Tibial artery (tissue), 4 donors: ENCODE measurements around the gene ELOB.

Source experiments
- DNase-seq, 2 donors: peaks; one replicate each; pipeline ENCODE4 v3.0.0-alpha.2; 2019
- H3K27ac ChIP-seq, 2 donors: fragments of 200-600 bp; sonication (generic) in 1 of 2; 1 replicate in 1 of 2; 2 replicates in 1 of 2; pipeline ENCODE4 v1.5.1; 2018 to 2019; ENCODE audit warnings: mild to moderate bottlenecking in 1 of 2
- H3K27me3 ChIP-seq, 2 donors: fragments of 200-600 bp; sonication (generic) in 1 of 2; one replicate each; pipeline versions ENCODE4 v1.5.1 to v1.6.0; 2016 to 2019
- H3K36me3 ChIP-seq, 3 donors: fragments of 200-600 bp; sonication (generic) in 2 of 3; one replicate each; pipeline ENCODE4 v1.5.1; 2016 to 2019; ENCODE audit warnings: mild to moderate bottlenecking in 2 of 3
- H3K4me1 ChIP-seq, 4 donors: fragments of 200-600 bp; sonication (generic) in 2 of 4; 1 replicate in 3 of 4; 2 replicates in 1 of 4; pipeline ENCODE4 v1.5.1; 2016 to 2019
- H3K4me3 ChIP-seq, 2 donors: fragments of 200-600 bp; sonication (generic) in 1 of 2; 1 replicate in 1 of 2; 2 replicates in 1 of 2; pipeline ENCODE4 v1.5.1; 2018 to 2019; ENCODE audit warnings: mild to moderate bottlenecking in 2 of 2
- H3K9me3 ChIP-seq, 3 donors: fragments of 200-600 bp; sonication (generic) in 1 of 3; one replicate each; pipeline ENCODE4 v1.5.1; 2016 to 2019
- CTCF ChIP-seq, 2 experiments: fragments of 200-600 bp in 1 of 2; fragments of 450-650 bp in 1 of 2; IDR thresholded peaks; one replicate each; pipeline ENCODE4 v1.5.1; 2017 to 2019; ENCODE audit warnings: antibody characterized with exemption in 2 of 2, mild to moderate bottlenecking in 1 of 2, moderate library complexity in 1 of 2
- intact Hi-C: fragments of 100-400 bp; cut with DNase I; formaldehyde crosslinking; loops from one replicate; pipeline ENCODE4 v1.15.0; 2023; ENCODE audit warnings: low total_unique reads

The ELOB gene

DNA sequence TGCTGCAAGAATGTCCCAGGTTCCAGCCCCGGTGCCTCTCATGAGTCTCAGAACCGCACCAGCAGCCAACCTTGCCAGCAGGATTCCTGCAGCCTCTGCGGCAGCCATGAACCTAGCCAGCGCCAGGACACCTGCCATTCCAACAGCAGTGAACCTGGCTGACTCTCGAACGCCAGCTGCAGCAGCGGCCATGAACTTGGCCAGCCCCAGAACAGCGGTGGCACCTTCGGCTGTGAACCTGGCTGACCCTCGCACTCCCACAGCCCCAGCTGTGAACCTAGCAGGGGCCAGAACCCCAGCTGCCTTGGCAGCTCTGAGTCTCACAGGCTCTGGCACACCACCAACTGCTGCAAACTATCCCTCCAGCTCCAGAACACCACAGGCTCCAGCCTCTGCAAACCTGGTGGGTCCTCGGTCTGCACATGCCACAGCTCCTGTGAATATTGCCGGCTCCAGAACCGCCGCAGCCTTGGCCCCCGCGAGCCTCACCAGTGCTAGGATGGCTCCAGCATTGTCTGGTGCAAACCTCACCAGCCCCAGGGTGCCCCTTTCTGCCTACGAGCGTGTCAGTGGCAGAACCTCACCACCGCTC, 9.8 kb downstream of the ELOB start:
- no peak overlapping the region for H3K27ac ChIP-seq
- no peaks in the 10 kb centered on the region for H3K9me3 ChIP-seq
- intact Hi-C loops, result no loop called here
- no peak overlapping the region for H3K4me3 ChIP-seq
- H3K36me3 ChIP-seq, result peaks cover 94 to 100% (median 100%) of the 10 kb centered on the region in 3 donors
- H3K4me1 ChIP-seq, result peaks cover 0 to 18% (median 2%) of the 10 kb centered on the region in 4 donors
- DNase-seq, result no peak
- TF ChIP-seq CTCF (IDR thresholded peaks at IDR 0.05), result no peak
- no peaks in the 10 kb centered on the region for H3K27me3 ChIP-seq

DNA sequence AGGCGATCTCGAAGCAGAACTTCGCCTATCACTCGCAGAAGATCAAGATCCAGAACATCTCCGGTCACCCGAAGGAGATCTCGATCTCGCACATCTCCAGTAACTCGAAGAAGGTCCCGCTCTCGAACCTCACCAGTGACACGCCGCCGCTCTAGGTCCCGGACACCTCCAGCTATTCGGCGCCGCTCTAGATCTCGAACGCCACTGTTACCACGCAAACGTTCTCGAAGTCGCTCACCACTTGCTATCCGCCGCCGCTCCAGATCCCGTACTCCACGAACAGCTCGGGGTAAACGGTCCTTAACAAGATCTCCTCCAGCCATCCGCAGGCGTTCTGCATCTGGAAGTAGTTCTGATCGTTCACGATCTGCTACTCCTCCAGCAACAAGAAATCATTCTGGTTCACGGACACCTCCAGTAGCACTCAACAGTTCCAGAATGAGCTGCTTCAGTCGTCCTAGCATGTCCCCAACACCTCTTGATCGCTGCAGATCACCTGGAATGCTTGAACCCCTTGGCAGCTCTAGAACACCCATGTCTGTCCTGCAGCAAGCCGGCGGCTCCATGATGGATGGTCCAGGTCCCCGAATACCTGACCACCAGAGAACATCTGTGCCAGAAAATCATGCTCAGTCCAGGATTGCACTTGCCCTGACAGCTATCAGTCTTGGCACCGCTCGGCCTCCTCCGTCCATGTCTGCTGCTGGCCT, 10.5 kb downstream of the ELOB start:
- Histone ChIP-seq H3K36me3 (peaks cover 100% of the 10 kb centered on the region in 3 donors), H3K27me3 (no peaks in the 10 kb centered on the region), H3K4me1 (peaks cover 0 to 18% (median 2%) of the 10 kb centered on the region in 4 donors), H3K9me3 (no peaks in the 10 kb centered on the region), H3K4me3 (no peak overlapping the region), H3K27ac (no peak overlapping the region)
- intact Hi-C loops, result no loop called here
- DNase-seq, result no peak
- TF ChIP-seq CTCF (IDR thresholded peaks at IDR 0.05), result no peak

DNA sequence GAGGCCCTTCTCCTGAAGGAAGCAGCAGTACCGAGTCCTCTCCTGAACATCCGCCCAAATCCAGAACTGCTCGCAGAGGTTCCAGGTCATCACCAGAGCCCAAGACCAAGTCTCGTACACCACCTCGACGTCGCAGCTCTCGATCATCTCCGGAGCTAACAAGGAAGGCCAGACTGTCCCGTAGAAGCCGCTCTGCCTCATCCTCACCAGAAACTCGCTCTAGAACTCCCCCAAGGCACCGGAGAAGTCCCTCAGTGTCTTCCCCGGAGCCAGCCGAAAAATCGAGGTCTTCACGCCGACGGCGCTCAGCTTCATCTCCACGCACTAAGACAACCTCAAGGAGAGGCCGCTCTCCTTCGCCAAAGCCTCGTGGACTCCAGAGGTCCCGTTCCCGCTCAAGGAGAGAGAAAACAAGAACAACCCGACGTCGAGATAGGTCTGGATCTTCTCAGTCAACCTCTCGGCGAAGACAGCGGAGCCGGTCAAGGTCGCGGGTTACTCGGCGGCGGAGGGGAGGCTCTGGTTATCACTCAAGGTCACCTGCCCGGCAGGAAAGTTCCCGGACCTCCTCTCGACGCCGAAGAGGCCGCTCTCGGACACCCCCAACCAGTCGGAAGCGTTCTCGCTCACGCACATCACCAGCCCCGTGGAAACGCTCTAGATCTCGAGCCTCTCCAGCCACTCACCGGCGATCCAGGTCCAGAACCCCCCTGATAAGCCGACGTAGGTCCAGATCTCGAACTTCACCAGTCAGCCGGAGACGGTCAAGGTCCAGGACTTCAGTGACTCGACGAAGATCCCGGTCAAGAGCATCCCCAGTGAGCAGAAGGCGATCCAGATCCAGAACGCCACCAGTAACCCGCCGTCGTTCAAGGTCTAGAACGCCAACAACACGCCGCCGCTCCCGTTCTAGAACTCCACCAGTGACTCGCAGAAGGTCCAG, 11.3 kb downstream of the ELOB start:
- Histone ChIP-seq H3K27me3 (no peaks in the 10 kb centered on the region), H3K4me3 (no peak overlapping the region), H3K9me3 (no peaks in the 10 kb centered on the region), H3K27ac (no peak overlapping the region), H3K36me3 (peaks cover 100% of the 10 kb centered on the region in 3 donors), H3K4me1 (peaks cover 0 to 18% (median 2%) of the 10 kb centered on the region in 4 donors)
- TF ChIP-seq CTCF (IDR thresholded peaks at IDR 0.05), result no peak
- intact Hi-C loops, result no loop called here
- no peak for DNase-seq

DNA sequence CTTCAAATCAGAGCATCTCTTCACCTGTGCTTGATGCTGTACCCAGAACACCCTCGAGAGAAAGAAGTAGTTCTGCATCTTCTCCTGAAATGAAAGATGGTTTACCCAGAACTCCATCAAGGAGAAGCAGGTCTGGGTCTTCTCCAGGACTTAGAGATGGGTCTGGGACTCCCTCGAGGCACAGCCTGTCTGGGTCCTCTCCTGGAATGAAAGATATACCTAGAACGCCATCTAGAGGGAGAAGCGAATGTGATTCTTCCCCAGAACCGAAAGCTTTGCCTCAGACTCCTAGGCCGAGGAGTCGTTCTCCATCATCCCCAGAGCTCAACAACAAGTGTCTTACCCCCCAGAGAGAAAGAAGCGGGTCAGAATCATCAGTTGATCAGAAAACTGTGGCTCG, 12.4 kb downstream of the ELOB start:
- Histone ChIP-seq H3K27ac (no peak overlapping the region), H3K9me3 (no peaks in the 10 kb centered on the region), H3K27me3 (no peaks in the 10 kb centered on the region), H3K4me3 (no peak overlapping the region), H3K4me1 (peaks cover 0 to 18% (median 2%) of the 10 kb centered on the region in 4 donors), H3K36me3 (peaks cover 100% of the 10 kb centered on the region in 3 donors)
- no peak for DNase-seq
- intact Hi-C loops, result no loop called here
- TF ChIP-seq CTCF (IDR thresholded peaks at IDR 0.05), result no peak

- TF ChIP-seq CTCF (IDR thresholded peaks at IDR 0.05), result no peak
- peaks cover 0 to 6% (median 0%) of the 10 kb centered on the region in 4 donors for H3K4me1 ChIP-seq
- intact Hi-C loops, result no loop called here
- H3K4me3 ChIP-seq, result no peak overlapping the region
- H3K36me3 ChIP-seq, result peaks cover 100% of the 10 kb centered on the region in 3 donors
- no peaks in the 10 kb centered on the region for H3K27me3 ChIP-seq
- DNase-seq, result no peak
- no peak overlapping the region for H3K27ac ChIP-seq
- no peaks in the 10 kb centered on the region for H3K9me3 ChIP-seq
Observed at GRCh38 chr16:2763173-2763572, 13.9 kb downstream of the ELOB start.
